WTC11 (cell line): ENCODE data around the gene FRMD5. TPM values are rescaled to one million over a fixed set of nuclear protein-coding genes. Genes with fewer than 3 reads are reported as not detected.

ENCODE experiments used
- ATAC-seq: fragments of 200-7000 bp; cut with Tn5 transposase; 2 replicates; pipeline ENCODE4 v1.10.0; 2021; ENCODE audit warnings: mild to moderate bottlenecking, moderate library complexity
- CTCF ChIA-PET: fragments of 300-600 bp; sonication (Branson Sonifier 250); formaldehyde crosslinking; loops from one replicate; lab custom pipeline; 2021; ENCODE audit warnings: antibody characterized with exemption; lab: Charles Lee
- POLR2A ChIA-PET: fragments of 350-600 bp; sonication (Branson Sonifier 250); formaldehyde crosslinking; loops from one replicate; lab custom pipeline; 2021; ENCODE audit warnings: antibody characterized with exemption; lab: Charles Lee
- DNase-seq: peaks from one replicate; pipeline ENCODE4 v3.0.0; 2021; ENCODE audit warnings: low spot score
- H3K27ac Mint-ChIP-seq: 2 replicates; pipeline ENCODE4 v1.8.0; 2021; ENCODE audit warnings: mixed read lengths
- H3K27me3 Mint-ChIP-seq: 2 replicates; pipeline ENCODE4 v1.8.0; 2021; ENCODE audit warnings: low read depth, mild to moderate bottlenecking, moderate library complexity, mixed read lengths
- H3K36me3 Mint-ChIP-seq: 2 replicates; pipeline ENCODE4 v1.8.0; 2021; ENCODE audit warnings: mixed read lengths
- H3K4me1 Mint-ChIP-seq: 2 replicates; pipeline ENCODE4 v1.8.0; 2022; ENCODE audit warnings: mixed read lengths
- H3K4me3 Mint-ChIP-seq: 2 replicates; pipeline ENCODE4 v1.8.0; 2021; ENCODE audit warnings: mild to moderate bottlenecking, moderate library complexity, mixed read lengths
- H3K9me3 Mint-ChIP-seq: 2 replicates; pipeline ENCODE4 v1.8.0; 2021; ENCODE audit warnings: mixed read lengths
- ATF2 ChIP-seq: sonication (generic); formaldehyde crosslinking; IDR thresholded peaks from 2 replicates; pipeline ENCODE4 v1.8.1; 2022; ENCODE audit warnings: low read depth, missing genetic modification reagents, borderline replicate concordance
- ATF6 ChIP-seq: sonication (generic); formaldehyde crosslinking; IDR thresholded peaks from 2 replicates; pipeline ENCODE4 v1.8.1; 2023; ENCODE audit warnings: mild to moderate bottlenecking, missing genetic modification reagents
- CDX4 ChIP-seq: fragments of 250-450 bp; sonication (Bioruptor Pico); IDR thresholded peaks from 2 replicates; pipeline ENCODE4 v1.9.0; 2021; ENCODE audit warnings: moderate library complexity, mild to moderate bottlenecking, inconsistent platforms, borderline replicate concordance
- EMX1 ChIP-seq: fragments of 250-450 bp; sonication (Bioruptor Pico); IDR thresholded peaks from 2 replicates; pipeline ENCODE4 v1.8.0; 2021; ENCODE audit warnings: mild to moderate bottlenecking
- FOXP1 ChIP-seq: sonication (generic); formaldehyde crosslinking; IDR thresholded peaks from 2 replicates; pipeline ENCODE4 v1.8.0; 2022; ENCODE audit warnings: missing genetic modification reagents, mild to moderate bottlenecking, moderate library complexity, borderline replicate concordance
- GTF2I ChIP-seq: fragments of 250-450 bp; sonication (Bioruptor Pico); conservative IDR thresholded peaks from 2 replicates; pipeline ENCODE4 v1.4.0; 2021; ENCODE audit warnings: mild to moderate bottlenecking
- JUN ChIP-seq: sonication (generic); formaldehyde crosslinking; IDR thresholded peaks from 2 replicates; pipeline ENCODE4 v1.8.0; 2023; ENCODE audit warnings: mild to moderate bottlenecking, missing genetic modification reagents
- KAT7 ChIP-seq: sonication (generic); formaldehyde crosslinking; IDR thresholded peaks from 2 replicates; pipeline ENCODE4 v1.8.1; 2023; ENCODE audit warnings: missing genetic modification reagents, mild to moderate bottlenecking, borderline replicate concordance
- PREB ChIP-seq: sonication (generic); formaldehyde crosslinking; IDR thresholded peaks from 2 replicates; pipeline ENCODE4 v1.8.1; 2022; ENCODE audit warnings: mild to moderate bottlenecking, missing genetic modification reagents, moderate library complexity, borderline replicate concordance
- SMAD3 ChIP-seq: sonication (generic); formaldehyde crosslinking; IDR thresholded peaks from 2 replicates; pipeline ENCODE4 v1.8.0; 2022; ENCODE audit warnings: missing genetic modification reagents, mild to moderate bottlenecking, borderline replicate concordance
- SOX15 ChIP-seq: fragments of 250-450 bp; sonication (Bioruptor Pico); IDR thresholded peaks from 2 replicates; pipeline ENCODE4 v1.9.0; 2021; ENCODE audit warnings: mild to moderate bottlenecking
- TEAD1 ChIP-seq: sonication (generic); formaldehyde crosslinking; IDR thresholded peaks from 2 replicates; pipeline ENCODE4 v1.8.0; 2022; ENCODE audit warnings: mild to moderate bottlenecking, missing genetic modification reagents
- TEAD4 ChIP-seq: sonication (generic); formaldehyde crosslinking; IDR thresholded peaks from 2 replicates; pipeline ENCODE4 v1.8.0; 2022; ENCODE audit warnings: mild to moderate bottlenecking, missing genetic modification reagents
- ZBTB21 ChIP-seq: sonication (generic); formaldehyde crosslinking; IDR thresholded peaks from 2 replicates; pipeline ENCODE4 v1.8.1; 2023; ENCODE audit warnings: mild to moderate bottlenecking, missing genetic modification reagents, borderline replicate concordance
- ZMAT4 ChIP-seq: fragments of 250-450 bp; sonication (Bioruptor Pico); IDR thresholded peaks from 2 replicates; pipeline ENCODE4 v1.9.0; 2021; ENCODE audit warnings: mild to moderate bottlenecking
- ZNF138 ChIP-seq: sonication (generic); formaldehyde crosslinking; conservative IDR thresholded peaks from 2 replicates; pipeline ENCODE4 v1.8.1; 2022; ENCODE audit warnings: mild to moderate bottlenecking, moderate library complexity, missing genetic modification reagents
- ZNF281 ChIP-seq: sonication (generic); formaldehyde crosslinking; IDR thresholded peaks from 2 replicates; pipeline ENCODE4 v1.8.0; 2023; ENCODE audit warnings: mild to moderate bottlenecking, missing genetic modification reagents
- total RNA-seq: library from RNA; stranded (reverse); gene quantifications from 3 replicates; pipeline ENCODE4 v1.2.3, GENCODE V29; 2021

Gene FRMD5
- total RNA-seq, 1 experiment from 2014 or later, result 14.1 TPM

- H3K36me3 Mint-ChIP-seq, result peaks cover 2% of the 10 kb centered on the region; the same call in 1 of the 2 replicates
- CTCF ChIA-PET, result interaction anchor here (0.6 to 1.2 kb wide), 2 partner anchors 12 to 153 kb away, joined by 3 read pairs; no protein-coding TSS in a partner anchor
- peaks cover 10% of the 10 kb centered on the region for H3K9me3 Mint-ChIP-seq
Measured at GRCh38 chr15:44034933-44035624, 160.0 kb downstream of the FRMD5 start.

GRCh38 chr15:44034334-44034733 is 160.7 kb downstream of the FRMD5 start:
- H3K27me3 Mint-ChIP-seq, result no peaks in the 10 kb centered on the region
- DNase-seq, result no peak
- TF ChIP-seq JUN (CRISPR knock-in tag), result no peak
- no peak for TF ChIP-seq FOXP1 (CRISPR knock-in tag)
- no peak for TF ChIP-seq KAT7 (CRISPR knock-in tag)
- TF ChIP-seq ZNF281 (CRISPR knock-in tag), result no peak
- TF ChIP-seq ATF6 (CRISPR knock-in tag), result no peak
- TF ChIP-seq ZMAT4 (CRISPR knock-in tag), result no peak
- no peak for TF ChIP-seq SOX15 (CRISPR knock-in tag)
- no peak for TF ChIP-seq ATF2 (CRISPR knock-in tag)
- TF ChIP-seq PREB (CRISPR knock-in tag), result no peak
- TF ChIP-seq CDX4 (CRISPR knock-in tag), result no peak
- no peak for TF ChIP-seq EMX1 (CRISPR knock-in tag)
- TF ChIP-seq ZNF138, result no peak
- TF ChIP-seq, all 79 proteins: peak for 0
- peaks cover 2% of the 10 kb centered on the region; the same call in 1 of the 2 replicates for H3K36me3 Mint-ChIP-seq
- peaks cover 6% of the 10 kb centered on the region; the same call in 1 of the 2 replicates for H3K9me3 Mint-ChIP-seq
- ChIA-PET CTCF (interaction anchor here (1.2 kb wide), 1 partner anchor 152 kb away, joined by 3 read pairs; no protein-coding TSS in a partner anchor), POLR2A (no interaction called here)
- H3K27ac Mint-ChIP-seq, result no peak overlapping the region
- H3K4me3 Mint-ChIP-seq, result no peak overlapping the region
- H3K4me1 Mint-ChIP-seq, result peaks cover 24% of the 10 kb centered on the region
- no peak for ATAC-seq

More at GRCh38 chr15:44034933-44035624, 160.0 kb downstream of the FRMD5 start:
- ATAC-seq (no peak), DNase-seq (no peak)
- Mint-ChIP-seq H3K27ac (no peak overlapping the region), H3K4me1 (peaks cover 20% of the 10 kb centered on the region), H3K27me3 (no peaks in the 10 kb centered on the region), H3K4me3 (no peak overlapping the region)
- POLR2A ChIA-PET, result no interaction called here
- TF ChIP-seq SMAD3 (no peak), KAT7 (CRISPR knock-in tag) (no peak), ZBTB21 (CRISPR knock-in tag) (no peak), TEAD4 (CRISPR knock-in tag) (no peak), GTF2I (CRISPR knock-in tag) (no peak), TEAD1 (CRISPR knock-in tag) (no peak)
